Hematopoietic multipotent progenitor cell treated with erythropoietin and hydrocortisone succinate and interleukin-3 and kit ligand, for 6 days (in vitro differentiated cells): ENCODE measurements around the gene NUDT3.
"Not testable (repeated sequence)": the region's sequence is repeated elsewhere in the genome, so short reads cannot be mapped to it uniquely, and the experiment has no call there.

Source experiments
- DNase-seq: peaks from one replicate; pipeline ENCODE4 v3.0.0-alpha.2; 2015

NUDT3 gene

DNA sequence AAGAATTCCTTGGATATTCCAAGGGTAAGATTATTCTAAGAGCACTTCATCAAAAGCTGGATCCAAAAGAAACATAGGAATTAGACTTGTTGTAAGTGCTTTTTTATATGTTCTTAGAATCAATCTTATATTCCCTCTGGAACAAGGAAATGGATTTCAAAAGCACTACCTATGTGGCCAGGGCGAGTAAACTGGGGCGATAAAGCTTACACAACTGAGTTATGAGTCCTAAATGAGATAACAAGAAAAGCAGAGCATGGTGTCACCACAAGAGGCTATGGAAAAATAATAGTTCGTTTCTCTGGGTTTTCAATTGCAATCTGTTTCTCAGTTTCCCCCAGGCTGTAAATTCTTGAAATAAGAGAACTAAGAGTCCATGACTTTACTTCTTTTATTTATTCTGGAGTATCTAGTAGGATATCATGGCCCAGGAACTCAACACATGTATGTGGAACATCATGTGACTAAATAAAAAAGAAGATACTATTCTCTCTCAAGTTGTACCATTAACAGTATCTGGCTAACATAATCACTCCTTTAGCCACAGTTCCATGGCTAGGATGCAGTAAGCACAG, 51.5 kb downstream of the NUDT3 start:
- no peak for DNase-seq

DNA sequence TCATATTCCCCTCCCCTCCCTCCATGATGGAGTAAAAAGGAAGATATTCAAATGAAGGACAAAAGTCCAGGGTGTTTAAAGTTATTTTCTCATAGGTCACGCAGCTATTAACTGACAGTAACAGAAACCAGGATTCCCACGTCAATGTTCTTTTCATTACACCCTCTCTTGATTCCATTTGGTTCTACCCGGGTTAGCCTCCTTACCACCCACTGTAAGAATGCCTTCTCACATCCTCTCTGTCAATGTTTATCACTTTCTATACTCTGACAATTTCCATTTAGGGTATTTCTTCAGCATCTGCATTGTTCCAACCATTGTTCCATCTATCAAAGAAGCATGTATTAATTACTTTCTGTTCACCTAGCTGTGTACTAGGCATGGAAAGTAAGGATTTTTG, 52.1 kb downstream of the NUDT3 start:
- no peak for DNase-seq

DNA sequence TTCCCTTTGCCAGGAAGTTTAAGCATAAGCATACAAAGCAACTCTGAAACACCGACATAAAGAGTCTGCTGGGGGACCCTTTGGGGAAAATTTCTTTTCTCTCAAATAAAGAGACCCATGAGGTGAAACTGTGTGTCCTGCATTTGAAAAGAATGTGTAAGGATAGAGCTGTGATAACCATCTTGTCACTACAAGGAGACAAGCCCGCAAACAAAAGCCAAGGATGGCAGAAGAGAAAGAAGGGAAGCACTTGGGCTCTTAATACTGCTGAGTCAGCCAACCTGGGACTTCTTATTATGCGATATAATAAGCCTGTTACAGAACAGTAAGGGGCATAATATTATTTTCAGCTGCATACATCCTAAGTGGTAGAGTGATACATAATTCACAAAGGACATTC, 52.5 kb downstream of the NUDT3 start:
- no peak for DNase-seq

DNA sequence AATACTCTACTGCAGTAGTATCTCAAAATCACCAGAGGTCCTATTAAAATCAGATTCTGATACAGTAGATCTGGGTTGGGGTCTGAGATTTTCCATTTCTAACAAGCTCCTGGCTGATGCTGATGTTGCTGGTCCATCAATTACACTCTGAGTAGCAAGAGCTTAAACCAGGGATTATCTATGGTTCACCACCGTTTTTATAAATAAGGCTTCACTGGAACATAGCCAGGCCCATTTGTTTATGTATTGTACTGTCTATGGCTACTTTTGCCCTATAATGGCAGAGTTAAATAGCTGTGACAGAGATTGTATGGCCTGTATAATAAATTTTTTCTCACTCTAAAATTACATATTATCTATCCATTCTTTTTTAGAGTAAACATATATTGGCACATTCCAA, 53.0 kb downstream of the NUDT3 start:
- no peak for DNase-seq

DNA sequence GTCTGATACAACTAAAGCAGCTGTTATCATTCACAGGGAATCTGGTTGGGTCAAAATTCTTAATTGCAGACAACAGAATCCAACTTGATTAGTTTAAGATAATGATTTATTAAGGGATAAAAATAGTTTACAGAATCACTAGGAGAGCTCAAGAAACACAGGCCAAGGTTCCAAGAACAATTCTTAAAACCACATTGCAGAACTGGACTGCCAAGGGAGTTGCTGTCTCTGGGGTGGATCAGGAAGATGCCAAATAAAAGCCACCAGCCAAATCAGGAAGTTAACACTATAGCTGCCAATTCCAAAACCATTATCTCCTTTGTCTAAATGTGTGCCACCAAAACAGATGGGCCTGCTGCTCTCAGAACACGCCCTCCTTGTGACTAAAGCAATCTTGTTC, 53.7 kb downstream of the NUDT3 start:
- peak; percentile 65 for DNase-seq

DNA sequence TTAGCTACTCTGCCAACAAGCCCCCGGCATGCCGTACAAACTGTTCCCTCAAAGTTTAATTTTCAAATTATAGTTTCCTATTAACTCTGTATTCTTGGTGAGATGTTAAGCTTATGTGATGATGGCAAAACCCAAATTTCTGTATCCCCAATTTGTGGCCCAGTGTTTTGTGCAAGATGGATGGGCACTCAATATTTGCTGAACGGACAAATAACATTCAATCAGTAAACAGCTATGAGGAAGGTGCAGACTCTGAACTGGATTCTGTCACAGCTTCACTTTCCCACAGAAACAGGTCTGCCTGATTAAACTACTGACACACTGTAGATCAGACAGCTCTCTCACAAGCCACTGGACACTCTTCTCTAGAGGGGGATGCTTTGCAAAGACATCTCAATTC, 54.1 kb downstream of the NUDT3 start:
- DNase-seq = no peak

DNA sequence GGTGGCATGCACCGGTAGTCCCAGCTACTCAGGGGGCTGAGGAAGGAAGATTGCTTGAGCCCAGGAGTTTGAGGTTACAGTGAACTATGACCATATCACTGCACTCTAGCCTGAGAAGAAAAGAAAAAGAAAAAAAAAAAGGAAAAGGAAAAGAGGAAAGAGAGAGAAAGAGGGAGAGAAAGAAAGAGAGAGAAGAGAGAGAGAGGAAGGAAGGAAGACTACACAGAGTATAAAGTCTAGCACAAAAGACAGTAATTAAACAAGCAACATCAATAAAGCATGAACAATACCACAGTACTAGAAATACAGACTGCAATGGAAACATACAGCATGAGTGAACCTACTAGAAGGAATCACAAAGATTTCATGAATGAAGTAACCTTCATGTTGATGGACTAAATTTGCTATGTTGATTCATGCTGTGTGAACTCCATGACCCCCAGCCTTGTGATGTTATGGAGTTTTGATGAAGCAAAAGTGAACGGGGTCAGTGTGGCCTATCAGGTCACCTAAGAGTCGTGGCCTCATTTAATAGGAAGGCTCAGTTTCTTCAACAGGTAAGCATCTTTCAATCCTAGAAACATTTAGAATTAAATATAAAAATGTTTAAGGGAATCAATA, 57.6 kb downstream of the NUDT3 start:
- DNase-seq = no peak

DNA sequence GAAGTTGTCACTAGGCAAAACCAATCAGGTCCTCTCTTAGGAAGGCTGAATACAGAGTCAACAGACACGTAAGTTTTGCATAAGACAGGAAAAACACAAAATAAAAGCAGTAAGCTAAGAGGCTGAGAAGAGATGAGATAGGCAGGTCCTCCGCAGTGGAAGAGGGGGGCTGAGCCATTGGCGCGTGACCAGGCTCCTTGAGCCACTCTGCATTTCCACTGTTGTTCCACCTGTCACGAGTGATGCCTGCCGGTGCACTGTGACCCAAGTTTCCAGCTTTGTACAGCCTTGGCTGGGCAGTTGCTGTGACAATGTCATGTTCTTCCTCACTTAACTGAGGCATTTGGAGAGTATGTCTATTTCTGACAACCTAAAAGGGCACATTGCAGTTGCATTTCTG, 58.6 kb downstream of the NUDT3 start:
- DNase-seq = no peak

DNA sequence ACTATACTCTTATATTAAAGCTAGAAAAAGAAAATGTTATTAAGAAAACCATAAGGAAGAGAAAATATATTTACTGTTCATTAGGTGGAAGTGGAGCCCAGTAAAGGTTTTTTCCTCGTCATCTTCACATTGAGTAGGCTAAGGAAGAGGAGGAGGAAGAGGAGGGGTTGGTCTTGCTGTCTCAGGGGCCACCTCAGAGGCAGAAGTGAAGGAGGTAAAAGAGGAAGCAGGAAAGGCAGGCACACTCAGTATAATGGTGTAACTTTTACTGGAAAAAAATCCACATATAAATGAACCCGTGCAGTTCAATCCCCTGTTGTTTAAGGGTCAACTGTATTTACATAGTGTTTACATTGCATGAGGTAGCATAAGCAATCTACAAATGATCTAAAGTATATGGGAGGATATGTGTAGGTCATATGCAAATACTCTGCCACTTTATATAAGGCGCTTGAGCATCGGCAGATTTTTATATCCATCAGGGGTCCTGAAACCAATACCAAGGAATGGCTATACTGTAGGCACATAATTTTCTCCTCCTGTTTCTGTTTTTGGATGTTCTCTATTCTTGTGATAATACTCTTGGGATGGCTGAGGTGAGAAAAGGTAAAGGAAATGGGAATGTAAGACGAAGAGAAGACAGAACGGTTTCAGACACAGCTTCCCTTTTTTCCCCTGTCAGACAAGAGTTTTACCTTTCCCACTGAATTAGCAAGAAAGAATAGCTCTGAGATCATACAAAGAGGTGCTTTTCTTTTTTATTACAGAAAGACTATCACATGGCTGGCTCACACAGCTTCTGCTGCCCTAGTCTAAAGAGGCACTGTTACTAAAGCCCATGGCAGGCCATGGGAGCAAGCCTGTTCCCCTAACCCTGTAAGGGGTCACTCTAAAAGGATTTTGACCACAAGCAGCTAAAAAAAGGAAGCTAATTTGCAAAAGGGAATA, 59.9 kb downstream of the NUDT3 start:
- DNase-seq = no peak

DNA sequence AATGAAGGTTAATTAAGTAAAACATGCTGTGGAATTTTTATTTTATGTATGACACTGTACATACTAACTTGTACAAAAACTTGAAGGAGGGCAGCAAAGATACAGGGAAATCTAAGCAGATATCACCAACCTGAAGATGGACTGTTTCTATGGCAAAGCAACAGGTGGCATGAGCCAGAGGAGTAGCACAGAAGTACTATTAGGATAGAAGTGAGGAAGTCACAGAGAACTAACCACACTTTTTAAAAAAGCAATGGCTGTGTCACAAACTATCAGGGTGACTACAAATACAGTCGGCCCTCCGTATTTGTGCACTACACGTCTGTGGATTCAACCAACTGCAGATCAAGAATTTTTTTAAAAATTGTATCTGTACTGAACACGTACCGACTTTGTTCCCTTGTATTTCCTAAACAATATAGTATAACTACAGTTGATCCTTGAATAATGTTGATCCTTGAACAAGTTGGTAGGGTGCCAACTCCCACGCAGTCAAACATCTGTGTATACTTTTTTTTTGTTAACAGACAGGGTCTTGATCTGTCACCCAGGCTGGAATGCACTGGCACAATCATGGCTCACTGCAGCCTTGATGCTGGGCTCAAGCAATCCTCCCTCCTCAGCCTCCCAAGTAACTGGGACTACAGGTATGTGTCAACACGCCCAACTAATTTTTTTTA, 61.0 kb downstream of the NUDT3 start:
- DNase-seq = no peak

DNA sequence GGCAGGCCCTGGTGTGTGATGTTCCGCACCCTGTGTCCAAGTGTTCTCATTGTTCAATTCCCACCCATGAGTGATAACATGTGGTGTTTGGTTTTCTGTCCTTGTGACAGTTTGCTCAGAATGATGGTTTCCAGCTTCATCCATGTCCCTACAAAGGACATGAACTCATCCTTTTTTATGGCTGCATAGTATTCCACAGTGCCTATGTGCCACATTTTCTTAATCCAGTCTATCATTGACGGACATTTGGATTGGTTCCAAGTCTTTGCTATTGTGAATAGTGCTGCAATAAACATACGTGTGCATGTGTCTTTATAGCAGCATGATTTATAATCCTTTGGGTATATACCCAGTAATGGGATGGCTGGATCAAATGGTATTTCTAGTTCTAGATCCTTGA, 62.7 kb downstream of the NUDT3 start:
- DNase-seq = not testable (repeated sequence)

DNA sequence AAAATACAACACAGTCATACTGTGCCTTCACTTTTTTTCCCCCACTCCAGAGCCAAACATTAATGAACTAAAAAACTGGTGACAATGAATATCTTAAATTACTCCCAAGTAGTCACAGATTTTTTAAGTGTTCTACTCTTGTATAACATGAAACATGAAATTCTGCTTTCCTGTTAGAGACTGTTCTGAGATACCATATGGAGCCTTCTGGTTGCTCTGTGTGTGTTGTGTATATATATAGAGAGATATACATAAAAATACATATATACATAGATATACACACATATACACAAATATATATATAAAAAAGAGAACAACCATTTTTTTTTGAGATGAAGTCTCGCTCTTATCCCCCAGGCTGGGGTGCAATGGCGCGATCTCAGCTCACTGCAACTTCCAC, 63.5 kb downstream of the NUDT3 start:
- DNase-seq = no peak

DNA sequence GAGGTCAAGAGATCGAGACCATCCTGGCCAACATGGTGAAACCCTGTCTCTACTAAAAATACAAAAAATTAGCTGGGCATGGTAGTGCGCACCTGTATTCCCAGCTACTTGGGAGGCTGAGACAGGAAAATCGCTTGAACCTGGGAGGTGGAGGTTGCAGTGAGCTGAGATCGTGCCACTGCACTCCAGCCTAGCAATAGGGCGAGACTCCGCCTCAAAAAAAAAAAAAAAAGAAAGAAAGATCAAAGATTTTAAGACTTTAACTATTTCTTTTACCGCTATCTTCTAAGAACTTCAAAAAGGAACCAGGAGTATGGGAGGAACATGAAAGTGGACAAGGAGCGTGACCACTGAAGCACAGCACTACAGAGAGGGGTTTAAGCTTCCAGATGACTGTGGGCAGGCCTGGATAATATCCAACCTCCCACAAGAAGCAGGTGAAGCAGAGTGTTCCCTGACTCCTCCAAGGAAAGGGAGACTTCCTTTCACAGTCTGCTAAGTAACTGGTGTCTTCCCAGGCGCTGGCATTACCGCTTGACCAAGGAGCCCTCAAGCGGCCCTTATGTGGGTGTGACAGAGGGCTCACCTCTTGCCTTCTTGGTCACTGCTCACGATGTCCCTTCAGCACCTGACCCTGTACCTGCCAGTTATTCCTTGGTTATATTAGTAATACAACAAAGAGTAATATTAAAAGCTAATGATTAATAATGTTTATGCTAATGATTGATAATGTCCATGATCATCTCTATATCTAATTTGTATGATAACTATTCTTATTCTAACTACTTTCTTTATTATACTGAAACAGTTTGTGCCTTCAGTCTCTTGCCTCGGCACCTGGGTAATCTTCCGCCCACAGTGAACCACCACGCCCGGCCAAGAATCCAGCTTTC, 64.9 kb downstream of the NUDT3 start:
- DNase-seq = not testable (repeated sequence)

DNA sequence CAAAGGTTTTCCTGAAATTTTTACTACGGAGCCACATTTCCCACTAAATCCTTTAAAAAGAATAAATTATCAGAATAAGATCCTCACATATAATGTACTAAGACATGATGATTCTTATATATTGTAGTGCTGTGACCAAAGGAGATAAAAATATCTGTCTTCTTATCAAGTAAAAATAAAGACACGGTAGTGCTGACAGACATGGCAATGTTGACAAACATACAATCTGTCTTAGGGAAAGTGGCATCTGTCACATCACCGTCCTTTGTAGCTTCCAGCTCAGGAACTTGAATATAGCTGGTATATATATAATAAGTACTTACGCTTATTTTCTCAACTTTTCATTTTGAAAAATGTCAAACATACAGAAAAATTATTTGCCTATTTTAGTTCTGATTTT, 66.8 kb downstream of the NUDT3 start:
- no peak for DNase-seq

DNA sequence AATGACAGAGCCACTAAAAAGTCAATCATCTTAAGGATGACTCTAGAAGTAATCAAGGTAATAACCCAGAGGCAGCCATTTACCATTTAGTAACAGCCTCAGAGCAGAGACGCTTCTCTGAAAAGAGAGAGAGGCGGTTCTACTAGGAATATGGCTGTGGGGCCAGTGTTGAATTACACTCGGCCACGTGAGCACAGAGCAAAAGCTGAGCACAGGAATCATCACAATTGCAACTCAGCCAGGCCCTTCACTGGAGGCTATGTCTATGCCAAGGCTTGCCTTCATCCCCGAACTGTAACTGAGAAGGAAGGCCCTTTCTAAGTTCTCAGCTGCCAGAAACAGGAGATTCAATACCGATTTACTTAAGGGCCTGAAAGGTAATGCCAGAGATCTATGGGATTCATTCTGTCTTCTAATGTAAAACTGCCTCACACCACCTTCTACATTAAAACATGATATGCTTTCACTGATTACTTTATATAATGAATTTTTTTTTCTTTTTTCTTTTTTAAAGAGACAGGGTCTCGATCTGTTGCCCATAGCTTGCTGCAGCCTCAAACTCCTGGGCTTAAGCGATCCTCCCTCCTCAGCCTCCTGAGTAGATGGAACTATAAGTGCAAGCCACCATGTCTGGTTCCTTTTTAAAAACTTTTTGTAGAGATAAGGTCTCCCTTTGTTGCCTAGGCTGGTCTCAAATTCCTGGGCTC, 67.6 kb downstream of the NUDT3 start:
- no peak for DNase-seq

DNA sequence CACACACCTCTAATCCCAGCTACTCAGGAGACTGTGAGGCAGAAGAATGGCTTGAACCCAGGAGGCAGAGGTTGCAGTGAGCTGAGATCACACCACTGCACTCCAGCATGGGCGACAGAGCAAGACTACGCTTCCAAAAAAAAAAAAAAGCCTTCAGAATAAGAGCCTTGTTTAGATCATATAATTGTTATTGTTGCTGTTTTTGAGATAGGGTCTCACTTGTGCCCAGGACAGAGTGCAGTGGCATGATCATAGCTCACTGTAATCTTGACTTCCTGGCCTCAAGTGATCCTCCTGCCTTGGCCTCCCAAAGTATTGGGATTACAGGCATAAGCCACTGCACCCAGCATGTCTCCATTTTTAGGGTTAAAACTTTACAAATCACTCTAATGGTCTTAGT, 68.2 kb downstream of the NUDT3 start:
- DNase-seq = not testable (repeated sequence)

DNA sequence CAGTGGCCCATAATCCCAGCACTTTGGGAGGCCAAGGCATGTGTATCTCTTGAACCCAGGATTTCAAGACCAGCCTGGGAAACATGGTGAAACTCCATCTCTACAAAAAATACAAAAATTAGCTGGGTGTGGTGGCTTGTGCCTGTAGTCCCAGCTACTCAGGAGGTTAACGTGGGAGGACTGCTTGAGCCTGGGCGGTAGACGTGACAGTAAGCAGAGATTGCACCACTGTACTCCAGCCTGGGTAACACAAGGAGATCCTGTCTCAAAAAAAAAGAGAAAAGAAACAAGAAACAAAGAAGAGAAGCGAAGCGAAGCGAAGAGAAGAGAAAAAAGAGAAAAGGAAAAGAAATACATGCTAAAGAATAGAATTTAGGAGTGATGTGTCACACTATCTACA, 69.2 kb downstream of the NUDT3 start:
- DNase-seq = no peak

DNA sequence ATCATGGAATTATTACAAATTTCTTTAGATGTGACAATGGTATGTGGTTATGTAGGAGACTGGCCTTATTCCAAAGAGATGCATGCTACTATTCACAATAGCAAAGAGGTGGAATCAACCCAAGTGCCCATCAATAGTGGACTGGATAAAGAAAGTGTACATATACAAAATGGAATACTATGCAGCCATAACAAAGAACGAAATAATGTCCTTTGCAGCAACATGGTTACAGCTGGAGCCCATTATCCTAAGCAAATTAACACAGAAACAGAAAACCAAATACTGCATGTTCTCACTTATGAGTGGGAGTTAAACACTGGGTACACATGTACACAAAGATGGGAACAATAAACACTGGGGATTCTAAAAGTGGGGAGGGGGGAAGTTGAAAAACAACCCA, 69.7 kb downstream of the NUDT3 start:
- no peak for DNase-seq

DNA sequence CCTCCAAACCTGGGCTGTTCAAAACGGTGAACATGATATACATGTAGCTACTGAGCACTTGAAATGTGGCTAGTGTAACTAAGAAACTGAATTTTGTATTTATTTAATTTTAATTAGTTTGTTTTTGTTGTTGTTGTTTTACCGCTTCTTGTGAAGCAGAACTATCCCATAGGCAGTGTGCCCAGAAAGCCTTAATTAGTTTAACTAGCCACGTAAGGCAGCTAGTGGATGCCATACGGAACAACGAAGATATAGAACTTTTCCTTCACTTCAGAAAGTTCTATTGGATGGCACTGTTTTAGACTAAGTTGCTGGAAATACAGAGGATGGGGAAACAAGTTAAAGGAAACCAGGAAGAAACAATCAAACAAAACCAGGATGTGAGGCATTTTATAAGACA, 70.6 kb downstream of the NUDT3 start:
- no peak for DNase-seq

DNA sequence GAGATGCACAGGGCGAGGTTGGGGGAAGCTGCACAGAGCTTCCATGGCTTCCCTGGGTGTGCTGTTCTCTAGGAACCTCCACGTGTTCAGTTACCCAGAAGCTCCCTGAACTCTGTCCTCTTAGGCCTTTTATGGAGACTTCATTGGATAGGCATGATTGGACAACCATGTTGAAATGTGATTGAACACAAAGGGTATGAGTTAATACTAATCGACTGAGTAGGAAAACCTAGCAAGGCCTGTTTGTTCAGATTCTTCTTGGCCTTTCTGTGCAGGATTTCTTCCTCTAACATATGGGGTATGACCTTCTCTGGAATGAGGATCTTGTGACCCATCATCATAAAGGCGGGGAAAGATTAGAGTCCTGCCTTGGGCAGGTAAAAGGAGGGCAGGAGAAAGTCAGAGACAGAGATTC, 73.0 kb downstream of the NUDT3 start:
- no peak for DNase-seq
